H9 (cell line): ENCODE results near the gene SIGMAR1. TPM values are rescaled to one million over a fixed set of nuclear protein-coding genes. Genes with fewer than 3 reads are reported as not detected.

Experiments
- DNase-seq: peaks from one replicate; pipeline ENCODE4 v3.0.0-alpha.2; 2017
- H2AFZ ChIP-seq: one replicate; pipeline ENCODE4 v1.6.1; 2013; ENCODE audit warnings: mild to moderate bottlenecking, low read length, control low read depth, moderate library complexity
- H2AK5ac ChIP-seq: 2 replicates; pipeline ENCODE4 v1.6.1; 2013; ENCODE audit warnings: low read length, control low read depth, mixed read lengths; ENCODE audit not compliant: insufficient read length
- H2BK120ac ChIP-seq: one replicate; pipeline ENCODE4 v1.6.1; 2013; ENCODE audit warnings: low read depth, mild to moderate bottlenecking, low read length, control low read depth, inconsistent platforms; ENCODE audit not compliant: poor library complexity, severe bottlenecking
- H2BK12ac ChIP-seq: 2 replicates; pipeline ENCODE4 v1.6.1; 2013; ENCODE audit warnings: low read length, control low read depth, mixed read lengths, low read depth; ENCODE audit not compliant: insufficient read length
- H2BK15ac ChIP-seq: 2 replicates; pipeline ENCODE4 v1.6.1; 2013; ENCODE audit warnings: low read depth, low read length, control low read depth
- H2BK20ac ChIP-seq: one replicate; pipeline ENCODE4 v1.6.1; 2013; ENCODE audit warnings: low read depth, mild to moderate bottlenecking, low read length, control low read depth, inconsistent platforms; ENCODE audit not compliant: poor library complexity, severe bottlenecking
- H2BK5ac ChIP-seq: 2 replicates; pipeline ENCODE4 v1.6.1; 2013; ENCODE audit warnings: low read length, control low read depth, mixed read lengths; ENCODE audit not compliant: insufficient read length
- H3K14ac ChIP-seq: 2 replicates; pipeline ENCODE4 v1.6.1; 2013; ENCODE audit warnings: low read length, control low read depth; ENCODE audit not compliant: insufficient read depth
- H3K18ac ChIP-seq: 2 replicates; pipeline ENCODE4 v1.6.1; 2013; ENCODE audit warnings: low read depth, mild to moderate bottlenecking, mixed read lengths, low read length, control low read depth; ENCODE audit not compliant: insufficient read length
- H3K23ac ChIP-seq: 2 replicates; pipeline ENCODE4 v1.6.1; 2013; ENCODE audit warnings: low read length, control low read depth, mixed read lengths, low read depth; ENCODE audit not compliant: insufficient read length
- H3K23me2 ChIP-seq: 2 replicates; pipeline ENCODE4 v1.6.1; 2013; ENCODE audit warnings: low read depth, mild to moderate bottlenecking, mixed read lengths, low read length, control low read depth; ENCODE audit not compliant: insufficient read length, poor library complexity, severe bottlenecking
- H3K27ac ChIP-seq: 2 replicates; pipeline ENCODE4 v1.5.1; 2013; ENCODE audit warnings: low read length, control low read depth, mixed read lengths, low read depth; ENCODE audit not compliant: insufficient read length
- H3K27me3 ChIP-seq: 2 replicates; pipeline ENCODE4 v1.6.1; 2013; ENCODE audit warnings: low read length, control low read depth, inconsistent platforms; ENCODE audit not compliant: insufficient read depth
- H3K4ac ChIP-seq: 2 replicates; pipeline ENCODE4 v1.6.1; 2013; ENCODE audit warnings: low read depth, mild to moderate bottlenecking, control low read depth, inconsistent platforms, low read length, moderate library complexity
- H3K4me1 ChIP-seq: 2 replicates; pipeline ENCODE4 v1.6.1; 2013; ENCODE audit warnings: low read length, control low read depth, inconsistent platforms; ENCODE audit not compliant: insufficient read depth
- H3K4me2 ChIP-seq: 2 replicates; pipeline ENCODE4 v1.6.1; 2013; ENCODE audit warnings: low read length, control low read depth, mixed read lengths; ENCODE audit not compliant: insufficient read length, insufficient read depth
- H3K56ac ChIP-seq: 2 replicates; pipeline ENCODE4 v1.6.1; 2013; ENCODE audit warnings: low read depth, mild to moderate bottlenecking, mixed read lengths, low read length, control low read depth; ENCODE audit not compliant: insufficient read length
- H3K79me1 ChIP-seq: 2 replicates; pipeline ENCODE4 v1.6.1; 2013; ENCODE audit warnings: low read depth, mild to moderate bottlenecking, moderate library complexity, low read length, control low read depth, inconsistent platforms; ENCODE audit not compliant: insufficient read depth, poor library complexity, severe bottlenecking
- H3K79me2 ChIP-seq: 2 replicates; pipeline ENCODE4 v1.6.1; 2013; ENCODE audit warnings: low read length, control low read depth, inconsistent platforms; ENCODE audit not compliant: insufficient read depth
- H3K9ac ChIP-seq: 2 replicates; pipeline ENCODE4 v1.6.1; 2013; ENCODE audit warnings: low read length, control low read depth, mixed read lengths; ENCODE audit not compliant: insufficient read length; ENCODE audit errors: extremely low read depth
- H3K9me3 ChIP-seq: one replicate; pipeline ENCODE4 v1.6.1; 2013; ENCODE audit warnings: low read depth, low read length, inconsistent platforms; ENCODE audit not compliant: control insufficient read depth
- H3T11ph ChIP-seq: one replicate; pipeline ENCODE4 v1.6.1; 2013; ENCODE audit warnings: mild to moderate bottlenecking, low read length, control low read depth, inconsistent platforms
- H4K20me1 ChIP-seq: one replicate; pipeline ENCODE4 v1.6.1; 2013; ENCODE audit not compliant: control insufficient read depth, insufficient read length, insufficient read depth
- H4K5ac ChIP-seq: 2 replicates; pipeline ENCODE4 v1.6.1; 2013; ENCODE audit warnings: low read depth, mild to moderate bottlenecking, mixed read lengths, low read length, control low read depth; ENCODE audit not compliant: insufficient read length
- H4K8ac ChIP-seq: replicated peaks from 2 replicates; pipeline ENCODE4 v1.6.1; 2013; ENCODE audit warnings: low read length, control low read depth, mixed read lengths, low read depth; ENCODE audit not compliant: insufficient read length
- H4K91ac ChIP-seq: 2 replicates; pipeline ENCODE4 v1.6.1; 2013; ENCODE audit warnings: low read depth, mild to moderate bottlenecking, moderate library complexity, mixed read lengths, low read length, control low read depth; ENCODE audit not compliant: insufficient read length
- H3K27ac Mint-ChIP-seq, 3 experiments: 2 replicates in 2 of 3; 3 replicates in 1 of 3; pipeline ENCODE4 v1.8.0; 2020 to 2021; ENCODE audit warnings: mixed read lengths in 3 of 3, mild to moderate bottlenecking in 1 of 3, moderate library complexity in 1 of 3
- H3K27me3 Mint-ChIP-seq: 2 replicates; pipeline ENCODE4 v1.8.0; 2021; ENCODE audit warnings: low read depth, mild to moderate bottlenecking, moderate library complexity, mixed read lengths
- H3K36me3 Mint-ChIP-seq, 3 experiments: 2 replicates in 2 of 3; 3 replicates in 1 of 3; pipeline ENCODE4 v1.8.0; 2020 to 2021; ENCODE audit warnings: low read depth in 3 of 3, mixed read lengths in 3 of 3; ENCODE audit not compliant: insufficient read depth in 1 of 3
- H3K4me1 Mint-ChIP-seq, 2 experiments: 2 replicates each; pipeline ENCODE4 v1.8.0; 2020; ENCODE audit warnings: mixed read lengths in 2 of 2
- H3K4me3 Mint-ChIP-seq, 2 experiments: 2 replicates in 1 of 2; 3 replicates in 1 of 2; pipeline ENCODE4 v1.8.0; 2020 to 2021; ENCODE audit warnings: mild to moderate bottlenecking in 2 of 2, mixed read lengths in 2 of 2, moderate library complexity in 1 of 2
- H3K9me3 Mint-ChIP-seq, 2 experiments: 2 replicates in 1 of 2; 3 replicates in 1 of 2; pipeline ENCODE4 v1.8.0; 2020; ENCODE audit warnings: mild to moderate bottlenecking in 2 of 2, mixed read lengths in 2 of 2, moderate library complexity in 1 of 2
- WGBS: extraction: QIAGEN DNeasy Blood & Tissue Kit; methylation state at CpG from one replicate; pipeline ENCODE4 v1.1.7; 2013; ENCODE audit warnings: missing lambda C conversion rate, low lambda C conversion rate, mixed read lengths; ENCODE audit not compliant: insufficient read length; ENCODE audit errors: extremely low coverage; 5-methylcytosine and 5-hydroxymethylcytosine counted together
- total RNA-seq: library from RNA; stranded (reverse); gene quantifications from 2 replicates; pipeline ENCODE4 v1.2.1, GENCODE V29; 2021
- TF ChIP-seq, protein P1 (sequence below): fragments of 200-600 bp; sonication (generic); conservative IDR thresholded peaks from 3 replicates; pipeline ENCODE4 v1.8.0; 2021; ENCODE audit warnings: antibody characterized with exemption, mild to moderate bottlenecking

The SIGMAR1 gene
- total RNA-seq, 1 experiment from 2014 or later, result 68.3 TPM

DNA sequence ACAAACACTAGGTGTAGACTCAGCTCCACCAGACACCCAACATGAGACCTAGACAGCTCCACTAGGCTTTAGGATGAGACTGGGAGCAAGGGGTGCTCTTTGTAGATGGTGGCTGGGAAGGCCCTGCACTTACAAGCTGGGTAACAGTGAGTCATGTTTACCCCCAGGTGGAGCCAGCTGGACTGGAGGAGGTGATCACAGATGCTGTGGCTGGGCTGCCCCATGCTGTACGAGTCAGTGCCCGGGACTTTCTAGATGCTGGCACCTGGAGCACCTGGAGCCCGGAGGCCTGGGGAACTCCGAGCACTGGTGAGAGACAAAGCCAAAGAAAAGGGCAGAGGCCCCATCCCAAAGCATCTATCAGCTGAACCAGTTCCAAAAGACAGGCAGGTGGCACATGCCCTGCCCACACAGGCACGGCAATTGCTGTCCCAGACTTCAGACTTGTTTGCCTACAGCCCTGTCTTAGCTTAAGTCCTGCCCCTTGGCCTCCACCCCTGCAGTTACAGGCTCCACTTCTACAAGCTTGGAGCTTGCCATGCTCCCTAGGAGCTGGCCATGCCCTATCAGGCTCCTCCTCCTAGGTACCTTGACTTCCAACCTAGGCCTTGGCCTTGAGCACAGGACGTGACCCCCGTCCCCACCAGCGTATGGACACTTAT is 22.1 kb upstream of the SIGMAR1 start:
- H3T11ph ChIP-seq, result no peak overlapping the region
- no peaks in the 10 kb centered on the region for H3K36me3 Mint-ChIP-seq
- H3K4me1 ChIP-seq, result no peaks in the 10 kb centered on the region
- peaks cover 6% of the 10 kb centered on the region for H3K27me3 Mint-ChIP-seq
- H4K8ac ChIP-seq, result no peak overlapping the region
- H2BK15ac ChIP-seq, result no peak overlapping the region
- DNase-seq, result no peak
- no peaks in the 10 kb centered on the region for H3K27me3 ChIP-seq
- H3K9me3 ChIP-seq, result no peaks in the 10 kb centered on the region
- no peak overlapping the region for H4K91ac ChIP-seq
- no peak overlapping the region for H2BK5ac ChIP-seq
- H3K23me2 ChIP-seq, result peaks cover 4% of the 10 kb centered on the region
- H4K20me1 ChIP-seq, result no peaks in the 10 kb centered on the region
- H4K5ac ChIP-seq, result no peak overlapping the region
- H2AK5ac ChIP-seq, result no peak overlapping the region
- H3K56ac ChIP-seq, result no peak overlapping the region
- no peak overlapping the region for H3K27ac ChIP-seq
- H3K79me1 ChIP-seq, result no peaks in the 10 kb centered on the region
- TF ChIP-seq, protein P1, sequence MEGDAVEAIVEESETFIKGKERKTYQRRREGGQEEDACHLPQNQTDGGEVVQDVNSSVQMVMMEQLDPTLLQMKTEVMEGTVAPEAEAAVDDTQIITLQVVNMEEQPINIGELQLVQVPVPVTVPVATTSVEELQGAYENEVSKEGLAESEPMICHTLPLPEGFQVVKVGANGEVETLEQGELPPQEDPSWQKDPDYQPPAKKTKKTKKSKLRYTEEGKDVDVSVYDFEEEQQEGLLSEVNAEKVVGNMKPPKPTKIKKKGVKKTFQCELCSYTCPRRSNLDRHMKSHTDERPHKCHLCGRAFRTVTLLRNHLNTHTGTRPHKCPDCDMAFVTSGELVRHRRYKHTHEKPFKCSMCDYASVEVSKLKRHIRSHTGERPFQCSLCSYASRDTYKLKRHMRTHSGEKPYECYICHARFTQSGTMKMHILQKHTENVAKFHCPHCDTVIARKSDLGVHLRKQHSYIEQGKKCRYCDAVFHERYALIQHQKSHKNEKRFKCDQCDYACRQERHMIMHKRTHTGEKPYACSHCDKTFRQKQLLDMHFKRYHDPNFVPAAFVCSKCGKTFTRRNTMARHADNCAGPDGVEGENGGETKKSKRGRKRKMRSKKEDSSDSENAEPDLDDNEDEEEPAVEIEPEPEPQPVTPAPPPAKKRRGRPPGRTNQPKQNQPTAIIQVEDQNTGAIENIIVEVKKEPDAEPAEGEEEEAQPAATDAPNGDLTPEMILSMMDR, result no peak; the same call in 2 of the 3 replicates
- no peak overlapping the region for H3K18ac ChIP-seq
- no peak overlapping the region for H3K14ac ChIP-seq
- H3K4me1 Mint-ChIP-seq, result peaks cover 6 to 18% of the 10 kb centered on the region in 2 experiments
- no CpG with 5 or more reads among the region's 8 CpGs for WGBS
- H2BK12ac ChIP-seq, result no peak overlapping the region
- no peak overlapping the region for H3K9ac ChIP-seq
- no peak overlapping the region for H2BK120ac ChIP-seq
- H3K79me2 ChIP-seq, result no peaks in the 10 kb centered on the region
- H3K4me2 ChIP-seq, result no peak overlapping the region
- H3K9me3 Mint-ChIP-seq, result no peaks in the 10 kb centered on the region
- H3K4ac ChIP-seq, result no peak overlapping the region
- no peak overlapping the region for H3K23ac ChIP-seq
- no peak overlapping the region for H3K4me3 Mint-ChIP-seq
- H3K27ac Mint-ChIP-seq, result no peak overlapping the region
- no peak overlapping the region for H2BK20ac ChIP-seq
- H2AFZ ChIP-seq, result no peak overlapping the region
